ENCODE data around the gene TFCP2. TPM values are rescaled to one million over a fixed set of nuclear protein-coding genes. Genes with fewer than 3 reads are reported as not detected.

The TFCP2 gene
- total RNA-seq, 1 donor from 2014 or later: 15.5 TPM

DNA sequence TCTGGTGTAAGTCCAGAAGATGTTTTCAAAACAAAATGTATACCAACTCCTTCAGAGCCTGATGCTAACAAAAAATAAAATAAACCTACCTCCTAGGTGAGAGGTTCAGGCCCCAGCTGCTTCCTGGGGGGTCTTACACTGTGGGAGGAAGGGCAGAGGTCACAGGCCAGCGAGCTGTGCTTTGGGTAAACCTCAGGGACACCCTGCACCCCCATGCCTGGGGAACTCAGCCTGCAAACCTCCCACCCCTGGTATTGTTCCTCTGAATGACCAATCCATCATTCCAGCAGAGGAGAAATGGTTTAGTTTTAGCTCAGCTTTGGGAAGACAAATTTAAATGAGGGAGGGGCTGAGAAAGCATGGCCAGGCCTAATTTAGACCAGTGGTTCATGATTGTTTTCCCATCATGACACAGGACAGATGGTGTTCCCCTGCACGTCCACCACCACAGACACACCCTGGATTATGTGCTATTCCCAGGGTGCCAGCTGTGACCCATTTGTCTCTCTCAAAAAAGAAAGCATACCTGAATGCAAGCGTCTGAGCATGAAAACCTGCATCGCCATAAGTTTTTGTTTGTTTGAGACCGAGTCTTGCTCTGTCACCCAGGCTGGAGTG is 14.5 kb upstream of the TFCP2 start:
- Histone ChIP-seq H3K36me3 (peaks cover 0 to 15% of the 10 kb centered on the region in 2 donors), H3K27ac (no peak overlapping the region), H3K4me1 (no peaks in the 10 kb centered on the region), H3K9me3 (no peaks in the 10 kb centered on the region), H3K4me3 (no peak overlapping the region), H3K27me3 (no peaks in the 10 kb centered on the region)
- DNase-seq (ENCODE audit: extremely low spot score in 2 of 2): no peak
- TF ChIP-seq, protein P1, sequence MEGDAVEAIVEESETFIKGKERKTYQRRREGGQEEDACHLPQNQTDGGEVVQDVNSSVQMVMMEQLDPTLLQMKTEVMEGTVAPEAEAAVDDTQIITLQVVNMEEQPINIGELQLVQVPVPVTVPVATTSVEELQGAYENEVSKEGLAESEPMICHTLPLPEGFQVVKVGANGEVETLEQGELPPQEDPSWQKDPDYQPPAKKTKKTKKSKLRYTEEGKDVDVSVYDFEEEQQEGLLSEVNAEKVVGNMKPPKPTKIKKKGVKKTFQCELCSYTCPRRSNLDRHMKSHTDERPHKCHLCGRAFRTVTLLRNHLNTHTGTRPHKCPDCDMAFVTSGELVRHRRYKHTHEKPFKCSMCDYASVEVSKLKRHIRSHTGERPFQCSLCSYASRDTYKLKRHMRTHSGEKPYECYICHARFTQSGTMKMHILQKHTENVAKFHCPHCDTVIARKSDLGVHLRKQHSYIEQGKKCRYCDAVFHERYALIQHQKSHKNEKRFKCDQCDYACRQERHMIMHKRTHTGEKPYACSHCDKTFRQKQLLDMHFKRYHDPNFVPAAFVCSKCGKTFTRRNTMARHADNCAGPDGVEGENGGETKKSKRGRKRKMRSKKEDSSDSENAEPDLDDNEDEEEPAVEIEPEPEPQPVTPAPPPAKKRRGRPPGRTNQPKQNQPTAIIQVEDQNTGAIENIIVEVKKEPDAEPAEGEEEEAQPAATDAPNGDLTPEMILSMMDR (IDR thresholded peaks at IDR 0.05): no peak
- no peak for TF ChIP-seq POLR2A (IDR thresholded peaks at IDR 0.05)
- TF ChIP-seq POLR2AphosphoS5 (IDR thresholded peaks at IDR 0.05; ENCODE audit: insufficient read depth in 1 of 2, low read depth in 1 of 2): no peak
- intact Hi-C loops (cut with DNase I): no loop called here

DNA sequence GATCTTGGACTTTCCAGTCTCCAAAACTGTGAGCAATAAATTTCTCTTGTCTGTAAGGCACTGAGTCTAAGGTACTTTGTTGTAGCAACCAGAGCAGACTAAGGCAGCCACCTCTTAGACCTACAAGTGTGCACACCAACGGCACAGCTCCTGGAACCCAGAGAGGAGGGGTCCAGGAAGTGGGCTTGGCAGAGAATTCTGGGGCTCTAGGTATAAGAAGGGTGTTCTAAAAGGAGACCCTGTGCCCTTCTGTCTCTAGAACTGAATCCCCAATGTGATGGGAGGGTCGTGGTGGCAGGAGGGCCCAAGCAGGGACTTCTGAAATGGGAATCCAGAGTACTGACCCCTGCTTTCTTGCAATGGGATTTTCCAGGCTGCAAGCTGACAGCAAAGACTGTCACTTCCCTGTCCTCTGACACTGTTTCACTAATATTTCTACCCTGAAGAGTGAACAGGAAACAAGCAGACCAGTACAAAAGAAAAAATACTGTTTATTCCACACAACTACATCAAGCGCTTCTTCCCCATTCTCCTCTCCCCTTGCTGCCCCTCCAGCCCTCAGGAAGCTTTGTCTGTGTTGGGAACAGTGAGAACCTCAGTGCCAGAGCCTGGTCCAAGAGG is 13.6 kb upstream of the TFCP2 start:
- no peak for DNase-seq (ENCODE audit: extremely low spot score in 2 of 2)
- Histone ChIP-seq H3K27ac (no peak overlapping the region), H3K4me1 (no peaks in the 10 kb centered on the region), H3K27me3 (no peaks in the 10 kb centered on the region), H3K4me3 (no peak overlapping the region), H3K9me3 (no peaks in the 10 kb centered on the region), H3K36me3 (peaks cover 0 to 15% of the 10 kb centered on the region in 2 donors)
- intact Hi-C loops (cut with DNase I): no loop called here
- TF ChIP-seq, protein P1 (IDR thresholded peaks at IDR 0.05): no peak
- TF ChIP-seq POLR2A (IDR thresholded peaks at IDR 0.05) (no peak), POLR2AphosphoS5 (IDR thresholded peaks at IDR 0.05; ENCODE audit: insufficient read depth in 1 of 2, low read depth in 1 of 2) (no peak)

DNA sequence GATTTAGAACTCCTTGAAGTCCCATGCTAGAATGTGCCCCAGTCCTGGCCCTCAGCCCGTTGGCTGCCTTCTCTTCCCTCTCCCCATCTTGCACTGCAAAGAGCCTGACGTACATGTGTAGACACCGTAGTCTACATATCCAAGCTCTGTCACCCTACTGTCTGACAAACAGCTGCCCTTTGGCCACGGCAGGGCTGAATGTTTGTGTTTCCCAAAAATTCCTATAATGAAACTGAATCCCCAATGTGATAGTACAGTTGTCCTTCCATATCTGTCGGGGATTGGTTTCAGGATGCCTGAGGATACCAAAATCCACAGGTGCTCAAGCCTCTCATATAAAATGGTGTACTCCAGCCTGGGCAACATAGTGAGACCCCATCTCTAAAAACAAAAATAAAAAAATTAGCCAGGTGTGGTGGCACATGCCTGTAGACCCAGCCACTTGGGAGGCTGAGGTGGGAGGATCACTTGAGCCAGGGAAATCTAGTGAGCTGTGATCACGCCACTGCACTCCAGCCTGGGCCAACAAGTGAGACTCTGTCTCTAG is 12.3 kb upstream of the TFCP2 start:
- intact Hi-C loops (cut with DNase I): no loop called here
- DNase-seq (ENCODE audit: extremely low spot score in 2 of 2): no peak
- H3K4me3 ChIP-seq: no peak overlapping the region
- no peak for TF ChIP-seq POLR2A (IDR thresholded peaks at IDR 0.05)
- no peak for TF ChIP-seq POLR2AphosphoS5 (IDR thresholded peaks at IDR 0.05; ENCODE audit: insufficient read depth in 1 of 2, low read depth in 1 of 2)
- TF ChIP-seq, protein P1 (IDR thresholded peaks at IDR 0.05): no peak
- H3K4me1 ChIP-seq: no peaks in the 10 kb centered on the region
- H3K36me3 ChIP-seq: peaks cover 0 to 5% of the 10 kb centered on the region in 2 donors
- H3K27me3 ChIP-seq: no peaks in the 10 kb centered on the region
- H3K9me3 ChIP-seq: no peaks in the 10 kb centered on the region
- no peak overlapping the region for H3K27ac ChIP-seq

DNA sequence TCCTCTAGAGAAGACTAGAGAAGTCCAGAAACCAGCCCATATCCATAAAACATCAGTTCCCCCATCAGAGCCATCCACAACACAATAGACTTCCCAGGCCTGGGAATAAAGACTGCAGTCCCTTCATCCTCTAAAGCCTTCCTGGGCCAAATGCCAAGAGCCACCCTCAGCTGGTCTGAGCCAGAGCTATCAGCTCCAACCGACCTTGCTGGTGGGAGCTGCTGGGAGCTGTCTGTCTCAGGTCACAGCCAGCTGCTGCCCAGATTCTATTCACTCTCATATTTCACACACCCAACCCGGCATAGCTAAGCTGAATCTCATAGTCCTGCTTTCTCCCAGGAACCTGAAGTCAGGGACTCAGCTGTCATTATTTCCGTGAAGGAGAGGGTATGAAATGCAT is 10.9 kb upstream of the TFCP2 start:
- TF ChIP-seq POLR2A (IDR thresholded peaks at IDR 0.05) (no peak), POLR2AphosphoS5 (IDR thresholded peaks at IDR 0.05; ENCODE audit: insufficient read depth in 1 of 2, low read depth in 1 of 2) (no peak)
- TF ChIP-seq, protein P1 (IDR thresholded peaks at IDR 0.05): no peak
- Histone ChIP-seq H3K27ac (no peak overlapping the region), H3K36me3 (no peaks in the 10 kb centered on the region), H3K27me3 (no peaks in the 10 kb centered on the region), H3K9me3 (no peaks in the 10 kb centered on the region), H3K4me1 (no peaks in the 10 kb centered on the region), H3K4me3 (no peak overlapping the region)
- intact Hi-C loops (cut with DNase I): no loop called here
- DNase-seq (ENCODE audit: extremely low spot score in 2 of 2): no peak

DNA sequence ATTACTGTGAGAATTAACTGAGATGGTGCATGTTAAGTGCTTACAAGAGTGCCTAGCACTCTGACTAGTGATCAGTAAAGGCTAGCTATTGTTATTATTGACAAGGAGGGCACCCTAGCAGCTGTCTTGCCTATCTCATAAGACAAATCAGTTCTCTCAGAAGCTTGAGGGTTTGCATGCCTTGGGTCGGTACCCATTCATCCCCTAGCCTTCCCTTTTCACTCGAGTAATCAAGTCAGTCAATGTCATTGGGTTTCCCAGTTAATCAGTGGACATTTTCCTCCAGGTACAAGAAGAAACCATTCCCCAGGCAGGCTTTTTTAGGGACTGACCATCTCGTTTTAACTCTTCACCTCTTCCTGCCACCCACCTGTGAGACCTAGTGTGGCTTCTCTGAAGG is 10.4 kb upstream of the TFCP2 start:
- Histone ChIP-seq H3K36me3 (no peaks in the 10 kb centered on the region), H3K4me3 (no peak overlapping the region), H3K9me3 (no peaks in the 10 kb centered on the region), H3K4me1 (no peaks in the 10 kb centered on the region), H3K27me3 (no peaks in the 10 kb centered on the region), H3K27ac (no peak overlapping the region)
- no peak for DNase-seq (ENCODE audit: extremely low spot score in 2 of 2)
- no peak for TF ChIP-seq POLR2AphosphoS5 (IDR thresholded peaks at IDR 0.05; ENCODE audit: insufficient read depth in 1 of 2, low read depth in 1 of 2)
- no peak for TF ChIP-seq POLR2A (IDR thresholded peaks at IDR 0.05)
- TF ChIP-seq, protein P1 (IDR thresholded peaks at IDR 0.05): no peak
- intact Hi-C loops (cut with DNase I): no loop called here
